A549 (cell line): Measurements from ENCODE around the gene SALL3.

ENCODE experiments used
- CBX8 ChIP-seq: fragments of 200-600 bp; sonication (generic); IDR thresholded peaks from 2 replicates; pipeline ENCODE4 v1.6.1; 2016
- CHD4 ChIP-seq: fragments of 200-600 bp; sonication (generic); IDR thresholded peaks from 2 replicates; pipeline ENCODE4 v1.6.1; 2016; ENCODE audit warnings: antibody characterized with exemption, mild to moderate bottlenecking, borderline replicate concordance
- E2F6 ChIP-seq: IDR thresholded peaks from 2 replicates; pipeline ENCODE4 v1.6.1; 2012; ENCODE audit warnings: low read depth, borderline replicate concordance
- EP300 ChIP-seq, 2 experiments: fragments of >200 bp; sonication (Bioruptor Twin); formaldehyde crosslinking; IDR thresholded peaks; 2 replicates in 1 of 2; 3 replicates in 1 of 2; pipeline ENCODE4 v1.6.1; 2016 to 2017
- HDAC2 ChIP-seq: fragments of 200-600 bp; sonication (generic); IDR thresholded peaks from 2 replicates; pipeline ENCODE4 v1.6.1; 2016
- KDM1A ChIP-seq: fragments of 200-600 bp; sonication (generic); IDR thresholded peaks from 2 replicates; pipeline ENCODE4 v1.6.1; 2016; ENCODE audit warnings: low read depth, mild to moderate bottlenecking
- NR3C1 ChIP-seq: fragments of >200 bp; sonication (Bioruptor Twin); formaldehyde crosslinking; IDR thresholded peaks from 3 replicates; pipeline ENCODE4 v1.6.1; 2017
- POLR2A ChIP-seq: IDR thresholded peaks from 2 replicates; pipeline ENCODE4 v1.6.1; 2012; ENCODE audit warnings: mild to moderate bottlenecking, low read length
- REST ChIP-seq: fragments of 200-600 bp; sonication (generic); IDR thresholded peaks from 2 replicates; pipeline ENCODE4 v1.6.1; 2016; ENCODE audit warnings: antibody characterized with exemption, mild to moderate bottlenecking, moderate library complexity
- TF ChIP-seq, protein P1 (sequence below): fragments of >200 bp; sonication (Bioruptor Twin); formaldehyde crosslinking; IDR thresholded peaks from 3 replicates; pipeline ENCODE4 v1.5.1; 2016

GRCh38 chr18:78969574-78970315 is 9.9 kb upstream of the SALL3 start:
- TF ChIP-seq HDAC2 (no peak), POLR2A (no peak), E2F6 (no peak), REST (no peak), CHD4 (no peak), NR3C1 (no peak), CBX8 (no peak), KDM1A (no peak), EP300 (IDR thresholded peaks at IDR 0.05) (no peak)
- TF ChIP-seq, protein P1, sequence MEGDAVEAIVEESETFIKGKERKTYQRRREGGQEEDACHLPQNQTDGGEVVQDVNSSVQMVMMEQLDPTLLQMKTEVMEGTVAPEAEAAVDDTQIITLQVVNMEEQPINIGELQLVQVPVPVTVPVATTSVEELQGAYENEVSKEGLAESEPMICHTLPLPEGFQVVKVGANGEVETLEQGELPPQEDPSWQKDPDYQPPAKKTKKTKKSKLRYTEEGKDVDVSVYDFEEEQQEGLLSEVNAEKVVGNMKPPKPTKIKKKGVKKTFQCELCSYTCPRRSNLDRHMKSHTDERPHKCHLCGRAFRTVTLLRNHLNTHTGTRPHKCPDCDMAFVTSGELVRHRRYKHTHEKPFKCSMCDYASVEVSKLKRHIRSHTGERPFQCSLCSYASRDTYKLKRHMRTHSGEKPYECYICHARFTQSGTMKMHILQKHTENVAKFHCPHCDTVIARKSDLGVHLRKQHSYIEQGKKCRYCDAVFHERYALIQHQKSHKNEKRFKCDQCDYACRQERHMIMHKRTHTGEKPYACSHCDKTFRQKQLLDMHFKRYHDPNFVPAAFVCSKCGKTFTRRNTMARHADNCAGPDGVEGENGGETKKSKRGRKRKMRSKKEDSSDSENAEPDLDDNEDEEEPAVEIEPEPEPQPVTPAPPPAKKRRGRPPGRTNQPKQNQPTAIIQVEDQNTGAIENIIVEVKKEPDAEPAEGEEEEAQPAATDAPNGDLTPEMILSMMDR, result no peak
